Osteocyte (in vitro differentiated cells): ENCODE results near the gene IGSF3. TPM values are rescaled to one million over a fixed set of nuclear protein-coding genes. Genes with fewer than 3 reads are reported as not detected.

ENCODE experiments used
- DNase-seq: peaks from one replicate; pipeline ENCODE4 v3.0.0; 2021; ENCODE audit warnings: mixed read lengths; ENCODE audit not compliant: unreplicated experiment; ENCODE audit errors: extremely low spot score
- H3K27ac Mint-ChIP-seq: one replicate; pipeline ENCODE4 v1.8.0; 2021; ENCODE audit warnings: mild to moderate bottlenecking, mixed read lengths; ENCODE audit not compliant: unreplicated experiment
- H3K27me3 Mint-ChIP-seq: one replicate; pipeline ENCODE4 v1.8.0; 2021; ENCODE audit warnings: mixed read lengths; ENCODE audit not compliant: unreplicated experiment
- H3K36me3 Mint-ChIP-seq: one replicate; pipeline ENCODE4 v1.8.0; 2021; ENCODE audit warnings: mixed read lengths; ENCODE audit not compliant: unreplicated experiment
- H3K4me1 Mint-ChIP-seq: one replicate; pipeline ENCODE4 v1.8.0; 2021; ENCODE audit warnings: mixed read lengths; ENCODE audit not compliant: unreplicated experiment
- H3K4me3 Mint-ChIP-seq: one replicate; pipeline ENCODE4 v1.8.0; 2021; ENCODE audit warnings: mild to moderate bottlenecking, moderate library complexity, mixed read lengths; ENCODE audit not compliant: unreplicated experiment
- H3K9me3 Mint-ChIP-seq: one replicate; pipeline ENCODE4 v1.8.0; 2021; ENCODE audit warnings: mixed read lengths; ENCODE audit not compliant: unreplicated experiment
- total RNA-seq: library from RNA; stranded (reverse); gene quantifications from 2 replicates; pipeline ENCODE4 v1.2.1, GENCODE V29; 2021
- TF ChIP-seq, protein P1 (sequence below): fragments of 200-600 bp; sonication (generic); IDR thresholded peaks from 2 replicates; pipeline ENCODE4 v1.5.0; 2021; ENCODE audit warnings: antibody characterized with exemption, mild to moderate bottlenecking, moderate library complexity

Gene IGSF3
- total RNA-seq, 1 donor from 2014 or later = 43.2 TPM

DNA sequence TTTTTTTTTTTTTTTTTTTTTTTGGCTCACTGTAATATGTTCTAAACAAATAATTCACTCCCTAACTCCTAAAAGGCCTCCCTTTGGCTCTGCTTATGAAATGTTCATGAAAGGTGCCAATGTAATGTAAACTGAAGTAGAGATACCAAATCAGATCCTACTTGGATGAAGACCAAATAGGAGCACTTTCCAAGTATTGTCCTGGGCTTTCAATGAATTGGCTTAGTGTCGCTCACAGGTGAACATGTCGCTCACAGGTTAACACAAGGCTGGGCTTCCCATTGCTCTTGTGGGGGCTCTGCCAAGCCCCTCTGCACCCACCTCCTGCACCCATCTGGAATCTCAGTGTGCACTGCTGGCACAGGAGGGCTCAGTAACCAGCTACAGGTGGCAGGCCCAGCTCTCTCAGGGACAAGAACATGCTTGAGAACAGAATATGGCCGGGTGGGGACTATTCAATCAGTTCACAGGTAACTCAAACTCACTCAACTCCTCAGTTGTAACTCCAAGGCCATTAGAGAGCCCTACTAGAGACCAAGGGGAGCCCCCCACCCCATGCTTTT is 86.1 kb downstream of the IGSF3 start:
- peaks cover 19% of the 10 kb centered on the region for H3K36me3 Mint-ChIP-seq
- TF ChIP-seq, protein P1, sequence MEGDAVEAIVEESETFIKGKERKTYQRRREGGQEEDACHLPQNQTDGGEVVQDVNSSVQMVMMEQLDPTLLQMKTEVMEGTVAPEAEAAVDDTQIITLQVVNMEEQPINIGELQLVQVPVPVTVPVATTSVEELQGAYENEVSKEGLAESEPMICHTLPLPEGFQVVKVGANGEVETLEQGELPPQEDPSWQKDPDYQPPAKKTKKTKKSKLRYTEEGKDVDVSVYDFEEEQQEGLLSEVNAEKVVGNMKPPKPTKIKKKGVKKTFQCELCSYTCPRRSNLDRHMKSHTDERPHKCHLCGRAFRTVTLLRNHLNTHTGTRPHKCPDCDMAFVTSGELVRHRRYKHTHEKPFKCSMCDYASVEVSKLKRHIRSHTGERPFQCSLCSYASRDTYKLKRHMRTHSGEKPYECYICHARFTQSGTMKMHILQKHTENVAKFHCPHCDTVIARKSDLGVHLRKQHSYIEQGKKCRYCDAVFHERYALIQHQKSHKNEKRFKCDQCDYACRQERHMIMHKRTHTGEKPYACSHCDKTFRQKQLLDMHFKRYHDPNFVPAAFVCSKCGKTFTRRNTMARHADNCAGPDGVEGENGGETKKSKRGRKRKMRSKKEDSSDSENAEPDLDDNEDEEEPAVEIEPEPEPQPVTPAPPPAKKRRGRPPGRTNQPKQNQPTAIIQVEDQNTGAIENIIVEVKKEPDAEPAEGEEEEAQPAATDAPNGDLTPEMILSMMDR = no peak
- H3K27me3 Mint-ChIP-seq = no peaks in the 10 kb centered on the region
- no peaks in the 10 kb centered on the region for H3K9me3 Mint-ChIP-seq
- no peak overlapping the region for H3K27ac Mint-ChIP-seq
- H3K4me1 Mint-ChIP-seq = peaks cover 9% of the 10 kb centered on the region
- DNase-seq = no peak
- no peak overlapping the region for H3K4me3 Mint-ChIP-seq

DNA sequence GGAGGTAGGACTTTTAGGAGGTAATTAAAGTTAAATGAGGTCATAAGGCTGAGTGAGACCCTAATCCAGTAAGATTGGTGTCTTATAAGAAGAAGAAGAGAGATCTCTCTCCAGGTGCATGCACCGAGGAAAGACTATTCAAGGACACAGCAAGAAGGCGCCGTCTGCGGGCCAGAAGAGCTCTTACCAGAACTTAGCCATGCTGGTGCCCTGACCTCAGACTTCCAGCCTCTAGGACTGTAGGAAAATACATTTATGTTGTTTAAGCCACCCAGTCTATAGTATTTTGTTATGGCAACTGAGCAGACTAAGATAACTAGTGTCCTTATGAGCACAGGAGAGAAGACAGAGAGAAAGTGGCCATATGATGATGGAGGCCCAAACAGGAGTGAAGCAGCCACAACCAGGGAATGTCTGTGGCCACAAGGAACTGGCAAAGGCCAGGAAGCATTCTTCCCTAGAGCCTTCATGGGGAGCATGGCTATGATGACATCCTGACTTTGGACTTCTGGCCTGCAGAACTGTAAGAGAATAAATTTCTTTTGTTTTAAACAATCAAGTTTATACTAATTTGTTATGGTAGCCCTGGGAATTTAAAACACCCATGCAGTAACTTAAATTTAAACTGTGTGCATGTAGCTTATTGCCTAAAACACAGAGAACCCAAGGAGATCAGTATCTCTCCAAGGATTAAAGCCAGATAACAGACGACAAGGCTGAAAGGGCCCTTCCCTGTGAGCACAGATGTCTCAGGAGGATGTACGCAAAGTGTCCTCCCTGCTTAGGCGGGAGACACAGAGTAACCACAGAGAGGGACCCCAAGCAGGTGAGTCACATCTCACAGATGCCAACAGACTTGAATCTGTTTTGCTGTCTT is 86.8 kb downstream of the IGSF3 start:
- no peak for DNase-seq
- Mint-ChIP-seq H3K9me3 (no peaks in the 10 kb centered on the region), H3K27ac (no peak overlapping the region), H3K4me1 (peaks cover 3% of the 10 kb centered on the region), H3K27me3 (no peaks in the 10 kb centered on the region), H3K36me3 (peaks cover 21% of the 10 kb centered on the region), H3K4me3 (no peak overlapping the region)
- TF ChIP-seq, protein P1 = no peak

DNA sequence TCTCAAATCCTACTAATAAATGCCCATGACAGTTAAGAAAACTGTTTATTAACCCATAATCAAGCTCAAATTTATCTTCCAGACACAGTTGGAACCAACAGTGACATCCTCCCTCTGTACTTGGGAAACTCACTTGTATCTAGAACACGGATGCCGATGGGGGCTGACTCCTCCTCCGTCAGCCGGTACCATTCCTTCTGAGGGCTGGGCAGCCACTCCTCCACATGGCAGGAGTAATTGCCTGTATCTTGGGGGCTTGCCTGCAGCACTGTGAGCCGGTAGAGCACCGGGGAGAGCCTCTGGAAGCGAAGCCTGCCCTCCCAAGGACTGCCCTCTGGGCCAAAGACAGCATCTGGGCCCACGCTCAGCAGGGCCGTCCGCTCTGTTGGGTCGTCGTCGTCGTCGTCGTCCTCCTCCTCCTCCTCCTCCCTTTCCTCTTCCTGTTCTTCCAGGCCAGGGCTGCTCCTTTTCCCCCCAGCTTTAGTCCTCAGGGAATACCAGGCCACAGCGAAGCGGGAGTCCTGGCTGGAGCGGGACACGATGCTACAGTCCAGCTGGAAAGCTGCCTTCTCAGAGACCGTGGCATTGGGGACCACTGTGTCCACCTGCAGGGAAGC is 88.2 kb downstream of the IGSF3 start:
- no peak for DNase-seq
- TF ChIP-seq, protein P1 = no peak
- Mint-ChIP-seq H3K27ac (no peak overlapping the region), H3K9me3 (no peaks in the 10 kb centered on the region), H3K4me3 (no peak overlapping the region), H3K36me3 (peaks cover 21% of the 10 kb centered on the region), H3K27me3 (no peaks in the 10 kb centered on the region), H3K4me1 (peaks cover 6% of the 10 kb centered on the region)

DNA sequence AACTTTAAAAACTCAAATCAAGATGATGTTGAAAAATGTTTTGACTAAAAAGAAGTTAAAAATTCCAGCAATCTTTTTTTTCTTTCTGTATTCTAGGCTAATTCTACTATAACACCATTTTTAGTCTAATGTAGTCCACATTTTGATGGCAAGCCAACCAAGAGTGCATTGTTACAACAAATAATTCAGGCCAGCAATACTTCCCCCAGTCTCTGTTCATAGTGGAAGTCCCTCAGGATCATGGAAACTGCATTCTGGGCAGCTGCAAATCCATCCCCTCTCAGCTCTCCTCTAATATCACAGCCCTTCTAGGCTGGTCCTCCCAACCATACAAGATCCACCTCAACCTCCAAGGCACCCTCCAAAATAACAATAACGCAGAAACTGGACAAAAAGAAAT is 89.0 kb downstream of the IGSF3 start:
- Mint-ChIP-seq H3K9me3 (no peaks in the 10 kb centered on the region), H3K36me3 (peaks cover 20% of the 10 kb centered on the region), H3K4me1 (peaks cover 6% of the 10 kb centered on the region), H3K27me3 (no peaks in the 10 kb centered on the region), H3K4me3 (no peak overlapping the region), H3K27ac (no peak overlapping the region)
- DNase-seq = no peak
- TF ChIP-seq, protein P1 = no peak

DNA sequence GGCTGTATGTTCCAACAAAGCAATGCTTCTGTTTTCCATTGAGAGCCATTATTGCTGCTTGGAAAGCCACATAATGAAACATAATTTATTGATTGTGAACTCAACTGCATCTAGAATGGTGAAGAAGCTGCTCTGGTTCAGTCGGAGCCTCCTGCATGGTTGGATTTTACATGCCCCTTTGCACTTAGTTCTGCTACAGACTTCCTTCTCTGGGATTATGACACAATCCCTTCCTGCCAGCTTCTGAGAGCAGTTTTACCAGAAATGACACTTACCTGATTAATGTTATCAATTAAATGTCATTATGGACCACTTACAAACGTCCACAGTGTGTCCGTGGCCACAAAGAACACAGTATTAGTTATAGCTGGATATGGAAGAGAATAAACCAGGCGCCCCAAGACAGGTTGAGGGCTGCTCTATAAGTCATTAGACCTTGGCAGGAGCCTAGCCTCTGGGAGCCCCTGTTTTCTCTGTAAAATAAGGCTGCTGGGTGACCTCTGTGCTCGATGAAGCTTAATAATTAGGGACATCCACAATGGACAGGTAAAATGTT is 89.7 kb downstream of the IGSF3 start:
- Mint-ChIP-seq H3K27ac (no peak overlapping the region), H3K27me3 (no peaks in the 10 kb centered on the region), H3K4me3 (no peak overlapping the region), H3K4me1 (peaks cover 6% of the 10 kb centered on the region), H3K9me3 (no peaks in the 10 kb centered on the region), H3K36me3 (peaks cover 18% of the 10 kb centered on the region)
- TF ChIP-seq, protein P1 = no peak
- DNase-seq = no peak
